ENCODE data around the gene CST9L. TPM values are rescaled to one million over a fixed set of nuclear protein-coding genes. Genes with fewer than 3 reads are reported as not detected.
A peak's percentile ranks its signal among the peaks of the same experiment; 100 is the strongest.

Gene CST9L
- total RNA-seq, 1 experiment from 2014 or later = not detected

DNA sequence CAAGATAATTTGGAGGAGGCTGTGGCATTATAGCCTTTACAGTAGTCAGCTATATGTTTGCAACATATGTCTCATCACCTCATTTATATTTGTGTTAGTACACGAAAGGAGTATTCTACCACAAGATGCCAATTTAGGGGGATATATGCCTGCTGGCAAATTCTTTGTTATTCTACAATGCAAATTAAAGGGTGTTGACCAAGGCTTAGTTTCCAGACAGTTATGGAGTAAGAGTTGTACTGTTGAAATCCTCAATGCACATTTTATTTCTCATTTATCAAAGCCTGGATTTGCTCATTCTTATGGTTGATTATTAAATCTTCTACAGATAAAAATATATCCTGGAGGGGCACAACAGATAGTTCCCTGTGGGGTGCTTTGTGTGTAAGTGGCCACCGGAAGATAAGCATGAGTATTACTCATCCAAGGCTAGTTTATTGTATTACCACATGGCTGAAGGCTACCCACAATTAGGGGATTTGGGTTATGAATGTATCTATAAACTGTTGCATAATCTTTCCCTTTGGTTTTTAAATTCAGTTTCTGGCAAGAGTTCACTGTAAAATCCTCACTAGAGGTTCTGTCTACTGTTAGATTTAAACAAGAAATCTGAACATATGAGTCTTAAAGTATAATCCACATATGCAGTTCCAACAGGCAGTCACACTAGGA, 28.4 kb upstream of the CST9L start:
- no peaks in the 10 kb centered on the region for H3K27me3 Mint-ChIP-seq (ENCODE audit: insufficient read depth, unreplicated experiment)
- CTCF ChIA-PET = interaction anchor here (4.2 to 17.1 kb wide), 2 partner anchors 10 to 155 kb away, joined by 18 to 541 read pairs; partner anchors contain the start of gene CSTL1
- peak; percentile 32 for DNase-seq (ENCODE audit: unreplicated experiment)
- no TSS peak for BruUV-seq (replicated peaks)
- TF ChIP-seq, protein P1, sequence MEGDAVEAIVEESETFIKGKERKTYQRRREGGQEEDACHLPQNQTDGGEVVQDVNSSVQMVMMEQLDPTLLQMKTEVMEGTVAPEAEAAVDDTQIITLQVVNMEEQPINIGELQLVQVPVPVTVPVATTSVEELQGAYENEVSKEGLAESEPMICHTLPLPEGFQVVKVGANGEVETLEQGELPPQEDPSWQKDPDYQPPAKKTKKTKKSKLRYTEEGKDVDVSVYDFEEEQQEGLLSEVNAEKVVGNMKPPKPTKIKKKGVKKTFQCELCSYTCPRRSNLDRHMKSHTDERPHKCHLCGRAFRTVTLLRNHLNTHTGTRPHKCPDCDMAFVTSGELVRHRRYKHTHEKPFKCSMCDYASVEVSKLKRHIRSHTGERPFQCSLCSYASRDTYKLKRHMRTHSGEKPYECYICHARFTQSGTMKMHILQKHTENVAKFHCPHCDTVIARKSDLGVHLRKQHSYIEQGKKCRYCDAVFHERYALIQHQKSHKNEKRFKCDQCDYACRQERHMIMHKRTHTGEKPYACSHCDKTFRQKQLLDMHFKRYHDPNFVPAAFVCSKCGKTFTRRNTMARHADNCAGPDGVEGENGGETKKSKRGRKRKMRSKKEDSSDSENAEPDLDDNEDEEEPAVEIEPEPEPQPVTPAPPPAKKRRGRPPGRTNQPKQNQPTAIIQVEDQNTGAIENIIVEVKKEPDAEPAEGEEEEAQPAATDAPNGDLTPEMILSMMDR (IDR thresholded peaks at IDR 0.05; ENCODE audit: unreplicated experiment) = no peak
- intact Hi-C loops (cut with micrococcal nuclease) = no loop called here
- H3K36me3 Mint-ChIP-seq (ENCODE audit: insufficient read depth, unreplicated experiment) = no peaks in the 10 kb centered on the region
- POLR2A ChIA-PET = interaction anchor here (0.7 kb wide), 1 partner anchor 10 kb away, joined by 3 read pairs; no protein-coding TSS in a partner anchor
- H3K4me3 Mint-ChIP-seq (ENCODE audit: unreplicated experiment) = no peak overlapping the region
- H3K4me1 Mint-ChIP-seq (ENCODE audit: insufficient read depth, unreplicated experiment) = peaks cover 10% of the 10 kb centered on the region
- no peak overlapping the region for H3K27ac Mint-ChIP-seq (ENCODE audit: low read depth, unreplicated experiment)
- H3K9me3 Mint-ChIP-seq (ENCODE audit: unreplicated experiment) = no peaks in the 10 kb centered on the region

DNA sequence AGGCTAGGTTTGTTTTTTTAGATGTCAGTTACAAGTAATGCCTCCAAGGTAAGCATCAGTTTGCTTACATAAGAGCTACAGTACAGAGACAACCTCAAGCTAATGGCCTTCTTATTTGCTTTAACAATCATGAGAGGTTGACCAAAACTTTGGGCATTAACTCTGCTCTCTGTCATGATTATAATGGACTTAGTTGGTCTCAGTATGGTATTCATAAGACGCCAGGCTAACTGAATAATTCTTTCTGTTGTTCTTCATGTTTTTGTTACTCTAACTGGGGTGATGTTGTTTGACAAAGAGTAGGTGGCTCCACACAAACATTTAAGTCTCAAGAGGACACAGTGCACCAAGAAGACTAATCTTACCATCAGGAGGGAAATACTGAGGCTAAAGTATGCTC, 27.7 kb upstream of the CST9L start:
- no peaks in the 10 kb centered on the region for H3K36me3 Mint-ChIP-seq (ENCODE audit: insufficient read depth, unreplicated experiment)
- ChIA-PET POLR2A (interaction anchor here (0.6 to 0.7 kb wide), 3 partner anchors 9 to 890 kb away, joined by 3 read pairs; no protein-coding TSS in a partner anchor), CTCF (interaction anchor here (4.2 to 17.1 kb wide), 2 partner anchors 11 to 154 kb away, joined by 18 to 541 read pairs; partner anchors contain the start of gene CSTL1)
- H3K9me3 Mint-ChIP-seq (ENCODE audit: unreplicated experiment) = no peaks in the 10 kb centered on the region
- BruUV-seq (replicated peaks) = no TSS peak
- no peak for DNase-seq (ENCODE audit: unreplicated experiment)
- no peak overlapping the region for H3K4me3 Mint-ChIP-seq (ENCODE audit: unreplicated experiment)
- H3K27ac Mint-ChIP-seq (ENCODE audit: low read depth, unreplicated experiment) = no peak overlapping the region
- peaks cover 10% of the 10 kb centered on the region for H3K4me1 Mint-ChIP-seq (ENCODE audit: insufficient read depth, unreplicated experiment)
- TF ChIP-seq, protein P1 (IDR thresholded peaks at IDR 0.05; ENCODE audit: unreplicated experiment) = no peak
- H3K27me3 Mint-ChIP-seq (ENCODE audit: insufficient read depth, unreplicated experiment) = no peaks in the 10 kb centered on the region
- intact Hi-C loops (cut with micrococcal nuclease) = no loop called here

DNA sequence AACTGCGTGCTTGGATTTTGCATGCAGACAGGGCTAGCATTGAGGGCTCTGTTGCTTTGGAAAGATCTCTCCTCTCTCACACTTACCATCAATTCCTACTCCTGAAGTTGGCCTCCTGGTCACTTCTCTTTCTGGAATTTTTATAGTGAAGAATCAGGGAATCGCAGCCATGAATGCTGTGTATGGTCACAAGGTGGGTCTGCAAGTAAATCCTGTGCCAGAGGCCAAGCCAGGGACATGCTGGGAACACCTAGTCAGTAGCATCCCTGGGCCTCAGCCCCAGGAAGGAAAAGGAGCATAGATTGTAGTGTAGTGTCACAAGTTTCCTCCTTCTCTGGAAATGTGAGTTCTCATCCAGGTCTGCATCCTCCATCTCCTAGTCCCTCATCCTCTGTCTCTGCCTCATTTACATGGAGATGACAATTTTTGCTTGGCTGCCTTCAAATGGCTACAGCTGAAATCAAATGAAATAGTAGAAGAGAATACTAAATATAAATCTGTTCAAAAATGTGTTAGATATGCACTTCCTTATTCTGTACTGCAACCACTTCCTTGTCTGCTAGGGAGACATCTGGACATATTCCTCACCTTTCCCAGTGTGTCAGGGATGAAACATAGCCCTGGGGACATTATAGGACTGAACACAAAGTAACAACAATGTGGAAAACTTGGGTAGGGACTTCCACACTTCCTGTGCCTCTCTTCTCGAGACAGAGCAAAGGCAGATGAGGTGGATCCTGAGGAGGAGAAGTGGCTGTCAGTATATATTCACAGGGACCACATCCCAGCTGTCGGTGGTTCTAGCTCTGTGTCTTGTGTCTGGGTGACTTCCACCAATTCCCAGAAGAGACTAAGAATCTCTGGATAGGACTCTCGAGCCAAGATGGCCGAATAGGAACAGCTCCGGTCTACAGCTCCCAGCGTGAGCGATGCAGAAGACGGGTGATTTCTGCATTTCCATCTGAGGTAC, 20.4 kb upstream of the CST9L start:
- ChIA-PET CTCF (interaction anchor here (0.6 to 8.2 kb wide), 2 partner anchors 147 to 858 kb away, joined by 3 to 56 read pairs; no protein-coding TSS in a partner anchor), POLR2A (no interaction called here)
- no peaks in the 10 kb centered on the region for H3K36me3 Mint-ChIP-seq (ENCODE audit: insufficient read depth, unreplicated experiment)

More for the DNA sequence above, 20.4 kb upstream of the CST9L start:
- Mint-ChIP-seq H3K4me3 (ENCODE audit: unreplicated experiment) (no peak overlapping the region), H3K4me1 (ENCODE audit: insufficient read depth, unreplicated experiment) (peaks cover 16% of the 10 kb centered on the region), H3K27me3 (ENCODE audit: insufficient read depth, unreplicated experiment) (no peaks in the 10 kb centered on the region), H3K9me3 (ENCODE audit: unreplicated experiment) (no peaks in the 10 kb centered on the region), H3K27ac (ENCODE audit: low read depth, unreplicated experiment) (no peak overlapping the region)
- TF ChIP-seq, protein P1 (IDR thresholded peaks at IDR 0.05; ENCODE audit: unreplicated experiment) = no peak
- intact Hi-C loops (cut with micrococcal nuclease) = no loop called here
- DNase-seq (ENCODE audit: unreplicated experiment) = no peak
- BruUV-seq (replicated peaks) = no TSS peak
